ENCODE measurements around the gene CCDC18.

Gene CCDC18

DNA sequence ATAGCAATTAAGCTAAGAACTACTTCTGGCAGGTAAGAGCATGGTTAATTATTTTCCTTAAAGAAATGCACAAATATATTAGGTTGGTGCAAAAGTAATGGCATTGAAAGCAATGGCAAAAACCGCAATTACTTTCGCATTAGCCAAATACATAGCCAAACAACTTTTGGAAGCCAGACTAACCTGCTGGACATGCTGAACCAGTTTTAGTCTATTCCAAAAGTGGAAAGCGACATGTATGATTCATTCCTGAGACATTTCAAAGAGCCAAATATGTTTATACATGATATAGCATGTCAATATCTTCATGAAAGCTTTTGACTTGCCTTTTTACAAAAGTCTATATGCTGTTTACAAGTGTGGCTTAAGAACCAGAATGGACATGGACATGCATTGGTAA is 141.8 kb downstream of the CCDC18 start:
- DNase-seq: no peak

DNA sequence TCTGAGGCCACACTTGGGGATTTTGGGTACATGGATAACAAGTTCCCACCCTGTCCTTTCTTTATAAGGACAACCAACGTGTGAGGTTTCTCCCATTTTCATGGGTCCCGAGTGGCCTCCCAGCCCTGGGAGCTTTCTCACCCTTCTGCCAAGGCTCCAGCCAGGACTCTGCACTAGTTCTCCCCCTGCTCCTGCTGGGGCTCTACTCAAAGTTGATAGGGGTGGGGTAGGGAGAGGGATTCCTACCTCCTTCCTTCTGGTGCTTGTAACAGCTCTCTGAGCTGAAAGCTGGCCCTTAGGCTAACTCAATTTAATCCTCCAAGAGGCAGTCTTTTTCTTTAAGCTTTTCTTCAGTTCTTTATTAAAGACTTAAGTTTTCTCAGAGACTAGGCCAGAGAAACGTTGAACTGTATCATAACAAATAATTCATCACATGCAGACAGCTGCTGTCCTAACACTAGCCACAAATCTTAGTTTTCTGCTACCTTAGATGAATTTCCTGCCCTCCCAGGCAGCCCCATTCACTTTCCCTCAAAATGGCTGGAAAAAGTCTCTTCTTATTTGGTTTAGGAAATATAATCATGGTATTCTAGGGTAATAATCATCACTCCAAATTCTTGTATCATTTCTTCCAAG is 142.8 kb downstream of the CCDC18 start:
- DNase-seq: no peak

DNA sequence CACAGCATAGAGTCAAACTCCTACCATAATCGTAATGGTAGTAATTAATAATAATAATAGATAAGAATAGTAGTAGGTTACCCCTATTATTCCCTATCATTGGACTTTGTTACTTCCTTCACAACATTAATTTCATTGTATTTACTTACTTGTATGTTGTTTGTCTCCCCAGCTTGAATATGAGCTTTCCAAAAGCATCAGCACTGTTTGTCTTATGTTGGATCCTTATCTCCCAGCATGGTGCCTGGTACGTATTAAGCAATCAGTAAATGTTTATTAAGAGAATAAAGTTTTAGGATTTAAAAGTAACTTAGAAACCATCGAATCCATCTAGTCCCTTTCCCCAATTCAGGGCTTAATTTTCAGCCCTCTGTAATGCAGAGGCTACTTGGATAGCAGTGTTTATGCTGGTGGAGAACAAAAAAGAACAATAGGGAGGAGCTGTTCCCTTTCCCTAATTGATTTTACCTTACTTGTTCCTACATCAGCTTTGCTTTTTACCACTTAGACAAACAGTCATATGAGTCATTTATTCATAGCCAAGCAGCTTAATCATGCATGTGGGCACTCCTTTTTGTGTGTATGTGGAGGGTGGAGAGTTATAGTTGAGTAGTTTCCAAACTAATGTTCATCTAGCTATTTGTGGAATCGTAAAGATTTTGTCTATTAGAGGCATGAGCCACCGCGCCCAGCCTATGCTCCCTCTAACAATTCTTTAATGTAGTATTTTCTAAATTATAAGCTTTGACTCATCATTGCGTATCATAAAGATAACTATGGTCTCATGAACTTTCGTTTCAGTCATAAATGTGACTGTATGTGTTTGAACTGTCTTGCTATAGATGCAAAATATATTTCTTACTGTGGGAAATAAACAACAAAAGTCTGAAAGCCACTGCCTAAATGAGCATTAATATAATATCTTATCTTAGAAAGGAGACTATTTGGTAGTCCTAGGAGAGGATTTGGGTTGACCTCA is 144.3 kb downstream of the CCDC18 start:
- DNase-seq: no peak

Data from activated effector memory CD4-positive, alpha-beta T cell treated with Interleukin-2 at 50 U/mL for 16 hours (primary cell).